OCI-LY1 (cell line): ENCODE data around the gene COL23A1.

Experiments
- H2AFZ ChIP-seq: fragments of 200-600 bp; sonication (generic), shearing (Covaris generic); 2 replicates; pipeline ENCODE4 v1.6.0; 2014; ENCODE audit warnings: antibody characterized with exemption, mild to moderate bottlenecking, low read length
- H3F3A ChIP-seq: fragments of 200-600 bp; sonication (generic), shearing (Covaris generic); 2 replicates; pipeline ENCODE4 v1.6.0; 2014; ENCODE audit warnings: mild to moderate bottlenecking, antibody characterized with exemption, low read length, moderate library complexity; ENCODE audit not compliant: insufficient read depth
- H3K27ac ChIP-seq: fragments of 200-600 bp; sonication (generic); 2 replicates; pipeline ENCODE4 v1.5.1; 2014; ENCODE audit warnings: low read length, mixed run types, mild to moderate bottlenecking, low read depth; ENCODE audit not compliant: poor library complexity, severe bottlenecking
- H3K27me3 ChIP-seq: fragments of 200-600 bp; sonication (generic); 2 replicates; pipeline ENCODE4 v1.6.0; 2014; ENCODE audit warnings: antibody characterized with exemption, mild to moderate bottlenecking, low read length, moderate library complexity; ENCODE audit not compliant: insufficient read depth
- H3K36me3 ChIP-seq: fragments of 200-600 bp; sonication (generic); 2 replicates; pipeline ENCODE4 v1.6.1; 2014; ENCODE audit warnings: mild to moderate bottlenecking, antibody characterized with exemption, low read length, moderate library complexity, mixed read lengths; ENCODE audit not compliant: insufficient read depth
- H3K4me1 ChIP-seq: fragments of 200-600 bp; sonication (generic); 2 replicates; pipeline ENCODE4 v1.5.1; 2014; ENCODE audit warnings: mild to moderate bottlenecking, low read length, moderate library complexity; ENCODE audit not compliant: insufficient read depth, severe bottlenecking
- H3K4me2 ChIP-seq: fragments of 200-600 bp; sonication (generic), shearing (Covaris generic); 2 replicates; pipeline ENCODE4 v1.6.1; 2014; ENCODE audit warnings: low read length
- H3K4me3 ChIP-seq: fragments of 200-600 bp; sonication (generic); 2 replicates; pipeline ENCODE4 v1.5.1; 2014; ENCODE audit warnings: low read length, low read depth, mild to moderate bottlenecking, mixed read lengths; ENCODE audit not compliant: poor library complexity, severe bottlenecking
- H3K79me2 ChIP-seq: fragments of 200-600 bp; shearing (Covaris generic); 2 replicates; pipeline ENCODE4 v1.6.1; 2016; ENCODE audit warnings: mixed run types, low read length, mixed read lengths; ENCODE audit not compliant: insufficient read depth
- H3K9ac ChIP-seq: fragments of 200-600 bp; sonication (generic), shearing (Covaris generic); 2 replicates; pipeline ENCODE4 v1.6.1; 2014; ENCODE audit warnings: mild to moderate bottlenecking, low read length, mixed read lengths
- H3K9me2 ChIP-seq: fragments of 200-600 bp; sonication (generic), shearing (Covaris generic); 2 replicates; pipeline ENCODE4 v1.6.1; 2014; ENCODE audit warnings: low read depth, mild to moderate bottlenecking, low read length, mixed read lengths
- H3K9me3 ChIP-seq: fragments of 200-600 bp; shearing (Covaris generic); 2 replicates; pipeline ENCODE4 v1.6.1; 2014; ENCODE audit warnings: low read length, mixed read lengths
- H4K20me1 ChIP-seq: fragments of 200-600 bp; sonication (generic), shearing (Covaris generic); 2 replicates; pipeline ENCODE4 v1.6.0; 2016; ENCODE audit warnings: mild to moderate bottlenecking, low read length; ENCODE audit not compliant: insufficient read depth
- EZH2 ChIP-seq: fragments of 200-600 bp; sonication (generic), shearing (Covaris generic); IDR thresholded peaks from 2 replicates; pipeline ENCODE4 v1.8.0; 2017; ENCODE audit warnings: borderline replicate concordance, mixed run types, mild to moderate bottlenecking, antibody characterized with exemption, low read length, moderate library complexity, mixed read lengths
- TF ChIP-seq, protein P1 (sequence below): fragments of 200-600 bp; sonication (generic), shearing (Covaris generic); IDR thresholded peaks from 2 replicates; pipeline ENCODE4 v1.5.1; 2017; ENCODE audit warnings: mild to moderate bottlenecking, antibody characterized with exemption, low read length, moderate library complexity, mixed read lengths

COL23A1 gene

DNA sequence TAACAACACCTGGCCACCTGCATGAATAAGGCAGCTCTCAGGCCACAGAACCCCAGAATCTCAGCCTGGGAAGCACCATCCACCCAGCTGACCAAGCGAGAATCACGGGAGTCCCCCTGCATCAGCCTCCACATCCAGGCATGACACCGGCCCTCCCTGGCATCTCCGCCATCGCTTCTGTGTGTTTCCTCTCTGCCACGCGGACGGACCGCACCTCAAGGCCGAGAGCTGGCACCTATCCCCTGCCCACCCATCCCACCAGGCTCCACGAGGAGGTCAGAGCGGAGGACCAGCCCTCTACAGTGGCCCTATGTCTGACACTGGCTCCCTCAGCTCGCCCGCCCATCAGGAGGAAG lies 134.7 kb downstream of the COL23A1 start:
- H3K9ac ChIP-seq = no peak overlapping the region
- no peaks in the 10 kb centered on the region for H3K9me2 ChIP-seq
- no peaks in the 10 kb centered on the region for H4K20me1 ChIP-seq
- H3F3A ChIP-seq = no peaks in the 10 kb centered on the region
- TF ChIP-seq EZH2 = no peak
- TF ChIP-seq, protein P1, sequence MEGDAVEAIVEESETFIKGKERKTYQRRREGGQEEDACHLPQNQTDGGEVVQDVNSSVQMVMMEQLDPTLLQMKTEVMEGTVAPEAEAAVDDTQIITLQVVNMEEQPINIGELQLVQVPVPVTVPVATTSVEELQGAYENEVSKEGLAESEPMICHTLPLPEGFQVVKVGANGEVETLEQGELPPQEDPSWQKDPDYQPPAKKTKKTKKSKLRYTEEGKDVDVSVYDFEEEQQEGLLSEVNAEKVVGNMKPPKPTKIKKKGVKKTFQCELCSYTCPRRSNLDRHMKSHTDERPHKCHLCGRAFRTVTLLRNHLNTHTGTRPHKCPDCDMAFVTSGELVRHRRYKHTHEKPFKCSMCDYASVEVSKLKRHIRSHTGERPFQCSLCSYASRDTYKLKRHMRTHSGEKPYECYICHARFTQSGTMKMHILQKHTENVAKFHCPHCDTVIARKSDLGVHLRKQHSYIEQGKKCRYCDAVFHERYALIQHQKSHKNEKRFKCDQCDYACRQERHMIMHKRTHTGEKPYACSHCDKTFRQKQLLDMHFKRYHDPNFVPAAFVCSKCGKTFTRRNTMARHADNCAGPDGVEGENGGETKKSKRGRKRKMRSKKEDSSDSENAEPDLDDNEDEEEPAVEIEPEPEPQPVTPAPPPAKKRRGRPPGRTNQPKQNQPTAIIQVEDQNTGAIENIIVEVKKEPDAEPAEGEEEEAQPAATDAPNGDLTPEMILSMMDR = no peak
- H3K4me2 ChIP-seq = no peak overlapping the region
- no peaks in the 10 kb centered on the region; the same call in 1 of the 2 replicates for H3K27me3 ChIP-seq
- H3K9me3 ChIP-seq = no peaks in the 10 kb centered on the region
- H3K4me3 ChIP-seq = no peak overlapping the region
- H3K4me1 ChIP-seq = no peaks in the 10 kb centered on the region
- no peak overlapping the region for H3K27ac ChIP-seq
- no peaks in the 10 kb centered on the region for H3K36me3 ChIP-seq
- no peak overlapping the region for H2AFZ ChIP-seq
- no peaks in the 10 kb centered on the region for H3K79me2 ChIP-seq

DNA sequence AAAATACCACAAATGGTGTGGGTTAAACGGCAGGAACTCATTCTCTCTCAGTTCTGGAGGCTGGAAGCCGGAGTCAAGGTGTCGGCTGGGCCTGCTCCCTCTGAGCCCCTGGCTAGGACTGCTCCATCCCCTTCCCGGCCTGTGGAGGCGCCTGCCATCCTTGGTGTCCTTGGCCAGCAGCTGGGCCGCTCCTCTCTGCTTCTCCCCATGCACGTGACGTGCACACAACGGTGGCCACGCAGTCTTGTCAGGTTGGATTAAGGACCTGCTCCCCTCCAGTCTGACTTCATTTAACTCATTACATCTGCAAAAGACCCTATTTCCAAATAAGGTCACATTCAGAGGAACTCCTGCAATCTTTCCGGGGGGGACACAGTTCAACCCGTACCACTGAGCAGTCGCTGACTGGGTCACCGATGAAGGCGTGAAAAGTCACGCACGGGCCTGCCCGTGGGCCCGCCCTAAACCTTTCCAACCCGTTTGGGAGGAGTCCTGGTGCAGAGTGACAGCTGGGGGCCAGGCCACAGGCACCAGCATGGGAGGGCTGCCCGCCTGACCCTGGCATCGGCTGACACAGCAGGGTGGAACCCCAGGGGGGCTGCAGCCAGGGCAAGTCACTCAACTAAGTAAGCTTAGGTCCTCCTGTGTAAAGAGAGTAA lies 135.2 kb downstream of the COL23A1 start:
- Histone ChIP-seq H3F3A (no peaks in the 10 kb centered on the region), H3K79me2 (no peaks in the 10 kb centered on the region), H3K9me3 (no peaks in the 10 kb centered on the region), H2AFZ (no peak overlapping the region), H3K4me1 (no peaks in the 10 kb centered on the region), H3K9me2 (no peaks in the 10 kb centered on the region), H3K4me3 (no peak overlapping the region), H3K4me2 (no peak overlapping the region), H3K27ac (no peak overlapping the region), H3K27me3 (no peaks in the 10 kb centered on the region; the same call in 1 of the 2 replicates), H3K9ac (no peak overlapping the region), H3K36me3 (no peaks in the 10 kb centered on the region), H4K20me1 (no peaks in the 10 kb centered on the region)
- TF ChIP-seq, protein P1 = no peak
- no peak for TF ChIP-seq EZH2

DNA sequence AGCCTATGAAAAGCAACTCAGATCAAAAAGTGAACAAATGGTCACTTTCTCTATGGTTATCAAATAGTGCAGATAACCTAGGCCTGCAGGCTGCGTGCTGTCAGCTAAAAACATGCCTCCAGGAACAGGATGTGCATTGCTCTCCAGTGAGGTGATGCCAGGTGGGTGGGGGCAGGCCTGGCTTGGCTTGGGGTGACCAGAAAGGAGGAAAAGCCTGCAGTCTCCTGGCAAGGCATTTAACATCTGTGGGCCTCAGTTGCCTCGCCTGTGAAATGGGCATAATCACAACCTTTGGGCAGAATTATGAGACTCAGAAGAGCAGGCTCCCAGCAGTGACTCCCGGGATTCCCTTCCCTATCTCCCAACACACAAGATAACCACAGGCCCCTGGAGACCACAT lies 135.9 kb downstream of the COL23A1 start:
- no peaks in the 10 kb centered on the region; the same call in 1 of the 2 replicates for H3K27me3 ChIP-seq
- no peaks in the 10 kb centered on the region for H3F3A ChIP-seq
- TF ChIP-seq, protein P1 = no peak
- no peak for TF ChIP-seq EZH2

More for the DNA sequence above, 135.9 kb downstream of the COL23A1 start:
- H3K27ac ChIP-seq = no peak overlapping the region
- H3K4me2 ChIP-seq = no peak overlapping the region
- H3K4me3 ChIP-seq = no peak overlapping the region
- H3K9me3 ChIP-seq = no peaks in the 10 kb centered on the region
- H3K79me2 ChIP-seq = no peaks in the 10 kb centered on the region
- H4K20me1 ChIP-seq = no peaks in the 10 kb centered on the region
- H2AFZ ChIP-seq = no peak overlapping the region
- H3K36me3 ChIP-seq = no peaks in the 10 kb centered on the region
- H3K9me2 ChIP-seq = no peaks in the 10 kb centered on the region
- H3K9ac ChIP-seq = no peak overlapping the region
- no peaks in the 10 kb centered on the region for H3K4me1 ChIP-seq
